Smooth muscle cell (in vitro differentiated cells): ENCODE results near the gene ALKBH8. TPM values are rescaled to one million over a fixed set of nuclear protein-coding genes. Genes with fewer than 3 reads are reported as not detected.

Source experiments
- DNase-seq: peaks from one replicate; lab custom pipeline; 2025; ENCODE audit not compliant: unreplicated experiment; lab: John Stamatoyannopoulos, UW
- H2AFZ ChIP-seq: fragments of 200-600 bp; sonication (generic); 2 replicates; pipeline ENCODE4 v1.6.0; 2016; ENCODE audit warnings: antibody characterized with exemption, low read depth, mild to moderate bottlenecking
- H3F3A ChIP-seq: fragments of 200-600 bp; sonication (generic); 2 replicates; pipeline ENCODE4 v1.6.0; 2017; ENCODE audit warnings: antibody characterized with exemption, low read depth
- H3K27ac ChIP-seq: fragments of 200-600 bp; sonication (generic); 2 replicates; pipeline ENCODE4 v1.5.1; 2016; ENCODE audit warnings: low read depth, mild to moderate bottlenecking
- H3K27me3 ChIP-seq: fragments of 200-600 bp; sonication (generic); 2 replicates; pipeline ENCODE4 v1.6.1; 2016; ENCODE audit warnings: low read depth, mild to moderate bottlenecking
- H3K36me3 ChIP-seq: fragments of 200-600 bp; sonication (generic); 2 replicates; pipeline ENCODE4 v1.5.1; 2016; ENCODE audit warnings: low read depth
- H3K4me1 ChIP-seq: fragments of 200-600 bp; sonication (generic); 2 replicates; pipeline ENCODE4 v1.5.1; 2016; ENCODE audit warnings: low read depth
- H3K4me2 ChIP-seq: fragments of 200-600 bp; sonication (generic); 2 replicates; pipeline ENCODE4 v1.6.0; 2016; ENCODE audit warnings: mild to moderate bottlenecking
- H3K4me3 ChIP-seq: fragments of 200-600 bp; sonication (generic); 2 replicates; pipeline ENCODE4 v1.5.1; 2016; ENCODE audit warnings: mild to moderate bottlenecking
- H3K79me2 ChIP-seq: fragments of 200-600 bp; sonication (generic); 2 replicates; pipeline ENCODE4 v1.6.0; 2016; ENCODE audit warnings: low read depth, mild to moderate bottlenecking
- H3K9ac ChIP-seq: fragments of 200-600 bp; sonication (generic); 2 replicates; pipeline ENCODE4 v1.6.0; 2016; ENCODE audit warnings: low read depth
- H3K9me3 ChIP-seq: fragments of 200-600 bp; sonication (generic); replicated peaks from 2 replicates; pipeline ENCODE4 v1.5.1; 2016; ENCODE audit warnings: low read depth
- H4K20me1 ChIP-seq: fragments of 200-600 bp; sonication (generic); 2 replicates; pipeline ENCODE4 v1.6.0; 2016; ENCODE audit warnings: low read depth
- WGBS: methylation state at CpG from one replicate; pipeline ENCODE4 v1.1.7; 2016; ENCODE audit warnings: low lambda C conversion rate; 5-methylcytosine and 5-hydroxymethylcytosine counted together
- polyA plus RNA-seq: library from polyadenylated mRNA; unstranded; fragments of >200 nt; fragmentation: Nextera tagmentation; extraction: Ambion mirVana; gene quantifications from 2 replicates; pipeline ENCODE4 v1.2.1, GENCODE V29; 2016
- total RNA-seq: library from RNA; depleted of rRNA; stranded (reverse); fragments of >200 nt; gene quantifications from 2 replicates; pipeline ENCODE4 v1.2.3, GENCODE V29; 2014
- TF ChIP-seq, protein P1 (sequence below): fragments of 200-600 bp; sonication (generic); IDR thresholded peaks from 2 replicates; pipeline ENCODE4 v1.5.1; 2017; ENCODE audit warnings: borderline replicate concordance, mild to moderate bottlenecking, antibody characterized with exemption; ENCODE audit not compliant: insufficient read depth, poor library complexity, severe bottlenecking

The ALKBH8 gene
- total and polyA plus RNA-seq, 2 experiments from 2014 or later, result 3.8 to 8.4 TPM

DNA sequence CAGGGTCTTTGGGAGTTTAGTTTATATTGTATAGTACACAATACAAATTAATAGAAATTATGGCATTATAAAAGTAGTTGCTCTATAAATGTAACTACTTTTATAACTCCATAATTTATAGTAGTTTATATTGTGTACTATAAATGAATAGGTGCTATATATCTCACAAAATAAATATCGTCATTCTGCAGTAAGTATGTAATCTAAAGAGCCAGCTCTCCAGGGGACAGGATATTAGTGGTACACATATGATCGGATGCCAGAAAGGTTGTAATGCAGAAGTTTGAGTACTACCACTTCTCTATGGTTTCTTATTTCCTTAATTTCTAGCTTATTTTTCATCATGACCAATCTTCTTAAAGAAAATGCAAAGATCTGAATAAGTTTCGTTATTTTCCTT lies 87.7 kb downstream of the ALKBH8 start:
- TF ChIP-seq, protein P1, sequence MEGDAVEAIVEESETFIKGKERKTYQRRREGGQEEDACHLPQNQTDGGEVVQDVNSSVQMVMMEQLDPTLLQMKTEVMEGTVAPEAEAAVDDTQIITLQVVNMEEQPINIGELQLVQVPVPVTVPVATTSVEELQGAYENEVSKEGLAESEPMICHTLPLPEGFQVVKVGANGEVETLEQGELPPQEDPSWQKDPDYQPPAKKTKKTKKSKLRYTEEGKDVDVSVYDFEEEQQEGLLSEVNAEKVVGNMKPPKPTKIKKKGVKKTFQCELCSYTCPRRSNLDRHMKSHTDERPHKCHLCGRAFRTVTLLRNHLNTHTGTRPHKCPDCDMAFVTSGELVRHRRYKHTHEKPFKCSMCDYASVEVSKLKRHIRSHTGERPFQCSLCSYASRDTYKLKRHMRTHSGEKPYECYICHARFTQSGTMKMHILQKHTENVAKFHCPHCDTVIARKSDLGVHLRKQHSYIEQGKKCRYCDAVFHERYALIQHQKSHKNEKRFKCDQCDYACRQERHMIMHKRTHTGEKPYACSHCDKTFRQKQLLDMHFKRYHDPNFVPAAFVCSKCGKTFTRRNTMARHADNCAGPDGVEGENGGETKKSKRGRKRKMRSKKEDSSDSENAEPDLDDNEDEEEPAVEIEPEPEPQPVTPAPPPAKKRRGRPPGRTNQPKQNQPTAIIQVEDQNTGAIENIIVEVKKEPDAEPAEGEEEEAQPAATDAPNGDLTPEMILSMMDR, result no peak
- WGBS, result 92% methylated on average over 3 of the region's 3 CpGs

DNA sequence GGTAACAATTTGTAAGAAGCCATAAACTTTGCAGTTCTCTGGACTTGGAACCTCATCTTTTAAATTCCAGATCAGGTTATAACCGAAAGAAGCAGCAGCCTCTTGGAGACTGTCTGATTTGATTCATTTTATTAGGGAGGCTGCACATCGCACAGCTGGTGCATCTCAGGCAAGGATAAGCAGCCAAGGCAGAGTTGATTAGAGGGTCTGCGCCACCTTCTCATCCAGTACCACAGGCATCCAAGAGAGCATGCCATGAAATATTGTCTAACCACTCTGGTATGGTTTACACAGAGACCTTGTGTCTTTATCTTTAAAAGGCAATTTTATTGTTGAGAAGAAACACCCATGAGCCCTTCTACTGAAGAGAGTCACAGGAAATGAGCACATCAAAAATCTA lies 91.7 kb downstream of the ALKBH8 start:
- TF ChIP-seq, protein P1, result no peak
- no peaks in the 10 kb centered on the region for H3F3A ChIP-seq
- no peak overlapping the region for H3K4me3 ChIP-seq
- H3K9ac ChIP-seq, result no peak overlapping the region
- 86% methylated on average over 3 of the region's 3 CpGs for WGBS
- H3K27ac ChIP-seq, result no peak overlapping the region
- no peak overlapping the region for H2AFZ ChIP-seq
- H4K20me1 ChIP-seq, result no peaks in the 10 kb centered on the region
- no peaks in the 10 kb centered on the region for H3K9me3 ChIP-seq
- DNase-seq, result no peak
- H3K36me3 ChIP-seq, result no peaks in the 10 kb centered on the region
- H3K4me1 ChIP-seq, result no peaks in the 10 kb centered on the region
- H3K4me2 ChIP-seq, result no peak overlapping the region
- H3K27me3 ChIP-seq, result no peaks in the 10 kb centered on the region
- no peaks in the 10 kb centered on the region for H3K79me2 ChIP-seq

More for the DNA sequence above, 87.7 kb downstream of the ALKBH8 start:
- no peak for DNase-seq
- Histone ChIP-seq H3K4me2 (no peak overlapping the region), H3K9ac (no peak overlapping the region), H3K9me3 (no peaks in the 10 kb centered on the region), H3K27me3 (peaks cover 4% of the 10 kb centered on the region), H3K79me2 (no peaks in the 10 kb centered on the region), H4K20me1 (no peaks in the 10 kb centered on the region), H3K4me3 (no peak overlapping the region), H2AFZ (no peak overlapping the region), H3K4me1 (no peaks in the 10 kb centered on the region), H3F3A (no peaks in the 10 kb centered on the region), H3K36me3 (no peaks in the 10 kb centered on the region), H3K27ac (no peak overlapping the region)

DNA sequence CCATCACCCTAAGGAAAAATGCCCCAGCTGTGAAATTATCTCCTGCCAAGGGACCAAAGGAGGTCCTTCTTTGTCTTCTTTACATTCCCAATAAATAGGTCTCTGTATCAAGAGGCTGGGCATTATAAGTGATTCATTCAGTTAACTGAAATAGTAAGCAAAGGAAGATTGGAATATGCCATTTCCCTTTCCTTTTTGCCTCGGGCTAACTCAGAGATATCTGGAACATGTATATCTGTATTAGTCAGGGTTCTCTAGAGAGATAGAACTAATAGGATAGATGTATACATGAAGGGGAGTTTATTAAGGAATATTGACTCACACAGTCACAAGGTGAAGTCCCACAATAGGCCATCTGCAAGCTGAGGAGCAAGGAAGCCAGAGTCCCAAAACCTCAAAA lies 92.6 kb downstream of the ALKBH8 start:
- WGBS, result 77% methylated on average over 1 of the region's 1 CpG

DNA sequence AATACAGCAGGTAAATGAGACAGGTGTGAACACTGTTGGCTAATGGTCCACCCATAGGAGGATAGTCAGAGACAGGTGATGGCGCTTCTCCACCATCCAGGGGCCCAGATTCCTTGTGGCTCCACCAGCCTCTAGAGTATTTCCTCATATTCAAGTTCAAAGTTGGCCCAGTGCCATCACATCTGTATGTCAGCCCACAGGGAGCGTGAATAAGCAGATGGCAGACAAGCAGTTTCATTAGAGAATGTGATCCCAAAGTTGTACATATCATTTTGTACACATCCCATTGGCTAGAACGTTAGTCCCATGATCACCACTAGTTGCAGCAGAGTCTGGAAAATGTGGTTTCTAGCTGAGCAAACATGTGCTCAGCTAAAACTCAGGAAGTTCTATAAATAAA lies 96.9 kb downstream of the ALKBH8 start:
- H3K4me3 ChIP-seq, result no peak overlapping the region
- H3F3A ChIP-seq, result no peaks in the 10 kb centered on the region
- no peak overlapping the region for H3K4me2 ChIP-seq
- H4K20me1 ChIP-seq, result no peaks in the 10 kb centered on the region
- no peaks in the 10 kb centered on the region for H3K36me3 ChIP-seq
- WGBS, result 83% methylated on average over 3 of the region's 3 CpGs
- H3K9me3 ChIP-seq, result no peaks in the 10 kb centered on the region
- H3K27ac ChIP-seq, result no peak overlapping the region
- TF ChIP-seq, protein P1, result no peak
- H3K9ac ChIP-seq, result no peak overlapping the region
- no peaks in the 10 kb centered on the region for H3K4me1 ChIP-seq
- no peaks in the 10 kb centered on the region for H3K79me2 ChIP-seq
- DNase-seq, result no peak
- no peak overlapping the region for H2AFZ ChIP-seq
- no peaks in the 10 kb centered on the region for H3K27me3 ChIP-seq

More for the DNA sequence above, 92.6 kb downstream of the ALKBH8 start:
- TF ChIP-seq, protein P1, result no peak
- Histone ChIP-seq H3K4me1 (no peaks in the 10 kb centered on the region), H3K27ac (no peak overlapping the region), H3K9ac (no peak overlapping the region), H3K36me3 (no peaks in the 10 kb centered on the region), H3K4me3 (no peak overlapping the region), H3K9me3 (no peaks in the 10 kb centered on the region), H4K20me1 (no peaks in the 10 kb centered on the region), H3K79me2 (no peaks in the 10 kb centered on the region), H3K4me2 (no peak overlapping the region), H2AFZ (no peak overlapping the region), H3K27me3 (no peaks in the 10 kb centered on the region), H3F3A (no peaks in the 10 kb centered on the region)
- DNase-seq, result no peak
